GM23248 (cell line): ENCODE data around the gene SLC25A21.

ENCODE experiments used
- EZH2 ChIP-seq: fragments of 200-600 bp; sonication (generic); IDR thresholded peaks from 2 replicates; pipeline ENCODE4 v1.6.1; 2018; ENCODE audit warnings: antibody characterized with exemption, mild to moderate bottlenecking; ENCODE audit not compliant: insufficient read depth, poor library complexity, severe bottlenecking
- EZH2phosphoT487 ChIP-seq: fragments of 200-600 bp; sonication (generic); IDR thresholded peaks from 2 replicates; pipeline ENCODE4 v1.6.1; 2018; ENCODE audit warnings: antibody characterized with exemption, moderate library complexity, mild to moderate bottlenecking, low read depth; ENCODE audit not compliant: insufficient read depth

DNA sequence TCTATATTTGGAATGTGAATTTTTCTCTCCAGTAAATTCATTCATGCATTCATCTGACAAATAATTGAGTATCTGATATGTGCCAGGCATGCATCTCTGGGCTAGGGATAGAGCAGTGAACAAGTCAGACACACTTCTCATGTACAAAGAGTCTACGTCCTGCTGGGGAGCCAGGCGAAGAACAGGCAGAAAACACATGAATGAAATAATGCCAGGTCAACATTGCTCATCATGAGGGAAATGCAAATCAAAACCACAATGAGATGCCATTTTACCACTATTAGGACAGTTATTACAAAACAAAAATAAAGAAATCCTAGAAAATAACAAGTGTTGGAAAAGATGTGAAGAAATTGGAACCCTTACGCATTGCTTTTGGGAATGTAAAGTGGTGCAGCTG lies 420.5 kb downstream of the SLC25A21 start:
- TF ChIP-seq EZH2phosphoT487 = no peak
- TF ChIP-seq EZH2 = no peak
